Neural cell (in vitro differentiated cells): ENCODE data around the gene FSD2. TPM values are rescaled to one million over a fixed set of nuclear protein-coding genes. Genes with fewer than 3 reads are reported as not detected.

Experiments used
- H2AFZ ChIP-seq: fragments of 200-600, 300-800 bp; sonication (generic), shearing (Covaris generic); 2 replicates; pipeline ENCODE4 v1.6.0; 2014; ENCODE audit warnings: low read depth, mild to moderate bottlenecking, antibody characterized with exemption, low read length, moderate library complexity
- H3F3A ChIP-seq: fragments of 200-600 bp; shearing (Covaris generic); 2 replicates; pipeline ENCODE4 v1.6.1; 2016; ENCODE audit warnings: mild to moderate bottlenecking, moderate library complexity, mixed read lengths, antibody characterized with exemption, low read length; ENCODE audit not compliant: insufficient read depth, poor library complexity, severe bottlenecking
- H3K27ac ChIP-seq: fragments of 200-600, 300-800 bp; sonication (generic), shearing (Covaris generic); 2 replicates; pipeline ENCODE4 v1.5.1; 2014; ENCODE audit warnings: mild to moderate bottlenecking, low read length, moderate library complexity
- H3K27me3 ChIP-seq: fragments of 300-800, 200-600 bp; sonication (generic), shearing (Covaris generic); 2 replicates; pipeline ENCODE4 v1.6.0; 2014; ENCODE audit warnings: mild to moderate bottlenecking, low read depth, low read length, moderate library complexity; ENCODE audit not compliant: insufficient read depth
- H3K36me3 ChIP-seq: fragments of 300-800, 200-600 bp; sonication (generic), shearing (Covaris generic); 2 replicates; pipeline ENCODE4 v1.5.1; 2014; ENCODE audit warnings: mild to moderate bottlenecking, antibody characterized with exemption, low read length, moderate library complexity; ENCODE audit not compliant: insufficient read depth
- H3K4me2 ChIP-seq: fragments of 300-800, 200-600 bp; sonication (generic), shearing (Covaris generic); 2 replicates; pipeline ENCODE4 v1.6.0; 2014; ENCODE audit warnings: mild to moderate bottlenecking, low read length
- H3K4me3 ChIP-seq: fragments of 300-800, 200-600 bp; sonication (generic), shearing (Covaris generic); 2 replicates; pipeline ENCODE4 v1.5.1; 2014; ENCODE audit warnings: mild to moderate bottlenecking, low read length, moderate library complexity
- H3K79me2 ChIP-seq: fragments of 200-600 bp; shearing (Covaris generic); replicated peaks from 2 replicates; pipeline ENCODE4 v1.6.0; 2014; ENCODE audit warnings: mild to moderate bottlenecking, low read length, moderate library complexity; ENCODE audit not compliant: insufficient read depth
- H3K9ac ChIP-seq: fragments of 300-800, 200-600 bp; sonication (generic), shearing (Covaris generic); 2 replicates; pipeline ENCODE4 v1.6.1; 2016; ENCODE audit warnings: mild to moderate bottlenecking, low read length, mixed read lengths
- H3K9me2 ChIP-seq: fragments of 200-600 bp; shearing (Covaris generic); 2 replicates; pipeline ENCODE4 v1.6.1; 2016; ENCODE audit warnings: mild to moderate bottlenecking, low read length, mixed read lengths; ENCODE audit not compliant: insufficient read depth
- H3K9me3 ChIP-seq: fragments of 200-600, 300-800 bp; sonication (generic), shearing (Covaris generic); 2 replicates; pipeline ENCODE4 v1.6.1; 2016; ENCODE audit warnings: mild to moderate bottlenecking, mixed run types, low read length, moderate library complexity, mixed read lengths
- H4K20me1 ChIP-seq: fragments of 200-600 bp; shearing (Covaris generic); 2 replicates; pipeline ENCODE4 v1.6.1; 2016; ENCODE audit warnings: mild to moderate bottlenecking, mixed run types; ENCODE audit not compliant: insufficient read depth
- CTCF ChIP-seq: fragments of 450-650 bp; IDR thresholded peaks from 2 replicates; pipeline ENCODE4 v1.5.1; 2014; ENCODE audit warnings: antibody characterized with exemption, mild to moderate bottlenecking, moderate library complexity; ENCODE audit not compliant: poor library complexity, severe bottlenecking
- EP300 ChIP-seq: fragments of 450-650 bp; conservative IDR thresholded peaks from 2 replicates; pipeline ENCODE4 v1.6.1; 2014; ENCODE audit warnings: antibody characterized with exemption, mild to moderate bottlenecking, moderate library complexity; ENCODE audit not compliant: poor library complexity, severe bottlenecking
- EZH2 ChIP-seq: fragments of 200-600, 300-800 bp; shearing (Covaris generic), sonication (generic); IDR thresholded peaks from 2 replicates; pipeline ENCODE4 v1.6.1; 2014; ENCODE audit warnings: antibody characterized with exemption, low read length, borderline replicate concordance, mild to moderate bottlenecking; ENCODE audit not compliant: insufficient read depth, poor library complexity, severe bottlenecking
- MXI1 ChIP-seq: fragments of 450-650 bp; conservative IDR thresholded peaks from 2 replicates; pipeline ENCODE4 v1.6.1; 2014; ENCODE audit warnings: antibody characterized with exemption, mild to moderate bottlenecking; ENCODE audit not compliant: poor library complexity, severe bottlenecking
- POLR2AphosphoS5 ChIP-seq: IDR thresholded peaks from 2 replicates; pipeline ENCODE4 v1.6.1; 2012
- RAD21 ChIP-seq: fragments of 450-650 bp; conservative IDR thresholded peaks from 2 replicates; pipeline ENCODE4 v1.6.1; 2014; ENCODE audit warnings: antibody characterized with exemption, mild to moderate bottlenecking, moderate library complexity
- REST ChIP-seq: IDR thresholded peaks from 2 replicates; pipeline ENCODE4 v1.6.1; 2012; ENCODE audit warnings: borderline replicate concordance
- SMC3 ChIP-seq: fragments of 450-650 bp; conservative IDR thresholded peaks from 2 replicates; pipeline ENCODE4 v1.6.1; 2014; ENCODE audit warnings: antibody characterized with exemption, mild to moderate bottlenecking, moderate library complexity; ENCODE audit not compliant: poor library complexity
- TAF1 ChIP-seq: IDR thresholded peaks from 2 replicates; pipeline ENCODE4 v1.6.1; 2012; ENCODE audit warnings: low read depth
- polyA plus RNA-seq: library from polyadenylated mRNA; depleted of rRNA; stranded (reverse); fragments of >200 nt; gene quantifications from 2 replicates; pipeline ENCODE4 v1.2.3, GENCODE V29; 2014

FSD2 gene
- polyA plus RNA-seq, 1 donor from 2014 or later: not detected

- Histone ChIP-seq H3K36me3 (no peaks in the 10 kb centered on the region), H2AFZ (no peak overlapping the region), H3K79me2 (no peaks in the 10 kb centered on the region), H3K4me3 (no peak overlapping the region), H4K20me1 (no peaks in the 10 kb centered on the region), H3F3A (no peaks in the 10 kb centered on the region), H3K27ac (no peak overlapping the region), H3K9ac (no peak overlapping the region), H3K9me2 (no peaks in the 10 kb centered on the region), H3K9me3 (no peaks in the 10 kb centered on the region), H3K4me2 (no peak overlapping the region), H3K27me3 (no peaks in the 10 kb centered on the region)
- TF ChIP-seq RAD21 (no peak), EZH2 (no peak)
Observed at GRCh38 chr15:82845686-82846085, 39.8 kb upstream of the FSD2 start.

GRCh38 chr15:82843566-82843965 is 37.7 kb upstream of the FSD2 start:
- no peak overlapping the region for H3K27ac ChIP-seq
- no peaks in the 10 kb centered on the region for H3K27me3 ChIP-seq
- H3K9me3 ChIP-seq: no peaks in the 10 kb centered on the region
- TF ChIP-seq POLR2AphosphoS5 (no peak), CTCF (no peak), TAF1 (no peak), EP300 (no peak), REST (no peak), RAD21 (no peak), MXI1 (no peak)
- H3K9me2 ChIP-seq: no peaks in the 10 kb centered on the region
- no peaks in the 10 kb centered on the region for H3K79me2 ChIP-seq
- H3K9ac ChIP-seq: no peak overlapping the region
- H3F3A ChIP-seq: no peaks in the 10 kb centered on the region
- no peak overlapping the region for H3K4me2 ChIP-seq
- no peak overlapping the region for H3K4me3 ChIP-seq
- no peaks in the 10 kb centered on the region for H4K20me1 ChIP-seq
- no peak overlapping the region for H2AFZ ChIP-seq
- H3K36me3 ChIP-seq: no peaks in the 10 kb centered on the region

- no peak overlapping the region for H3K27ac ChIP-seq
- H3K9me2 ChIP-seq: no peaks in the 10 kb centered on the region
- H3K36me3 ChIP-seq: peaks cover 6% of the 10 kb centered on the region
- TF ChIP-seq SMC3 (no peak), REST (no peak), RAD21 (no peak), POLR2AphosphoS5 (no peak), EP300 (no peak), MXI1 (no peak), CTCF (no peak), EZH2 (no peak), TAF1 (no peak)
- no peak overlapping the region for H3K9ac ChIP-seq
- no peak overlapping the region for H2AFZ ChIP-seq
- H4K20me1 ChIP-seq: no peaks in the 10 kb centered on the region
- no peaks in the 10 kb centered on the region for H3F3A ChIP-seq
- H3K4me3 ChIP-seq: no peak overlapping the region
- H3K79me2 ChIP-seq: no peaks in the 10 kb centered on the region
- no peaks in the 10 kb centered on the region for H3K27me3 ChIP-seq
- no peak overlapping the region for H3K4me2 ChIP-seq
- no peaks in the 10 kb centered on the region for H3K9me3 ChIP-seq
Observed at GRCh38 chr15:82840166-82840565, 34.3 kb upstream of the FSD2 start.
